HepG2 (cell line): ENCODE data around the gene PATL2. TPM values are rescaled to one million over a fixed set of nuclear protein-coding genes. Genes with fewer than 3 reads are reported as not detected.

ENCODE experiments used
- DZIP1 ChIP-seq: sonication (generic); formaldehyde crosslinking; IDR thresholded peaks from 2 replicates; pipeline ENCODE4 v1.5.0; 2020; ENCODE audit warnings: mild to moderate bottlenecking, missing genetic modification reagents
- ESRRA ChIP-seq: sonication (generic); formaldehyde crosslinking; IDR thresholded peaks from 2 replicates; pipeline ENCODE4 v1.5.1; 2020; ENCODE audit warnings: mild to moderate bottlenecking, low read depth, missing genetic modification reagents
- FOXJ3 ChIP-seq: sonication (generic); formaldehyde crosslinking; IDR thresholded peaks from 2 replicates; pipeline ENCODE4 v1.4.0; 2020; ENCODE audit warnings: missing genetic modification reagents, mild to moderate bottlenecking, borderline replicate concordance
- KLF13 ChIP-seq: sonication (generic); formaldehyde crosslinking; IDR thresholded peaks from 2 replicates; pipeline ENCODE4 v1.4.0; 2020; ENCODE audit warnings: mild to moderate bottlenecking, missing genetic modification reagents
- MBNL3 ChIP-seq: fragments of 250-450 bp; sonication (Bioruptor Pico); conservative IDR thresholded peaks from 2 replicates; pipeline ENCODE4 v1.8.0; 2022; ENCODE audit warnings: mild to moderate bottlenecking, inconsistent platforms
- PAF1 ChIP-seq: IDR thresholded peaks from 2 replicates; pipeline ENCODE4 v1.6.1; 2016; ENCODE audit warnings: missing genetic modification reagents, missing compliant biosample characterization
- PLSCR1 ChIP-seq: sonication (generic); formaldehyde crosslinking; IDR thresholded peaks from 2 replicates; pipeline ENCODE4 v1.5.0; 2020; ENCODE audit warnings: missing genetic modification reagents, mild to moderate bottlenecking, borderline replicate concordance
- SP5 ChIP-seq: IDR thresholded peaks from 2 replicates; pipeline ENCODE4 v1.6.1; 2016; ENCODE audit warnings: low read depth, borderline replicate concordance
- SUZ12 ChIP-seq: fragments of 150-350 bp; IDR thresholded peaks from 2 replicates; pipeline ENCODE4 v1.6.1; 2014; ENCODE audit warnings: low read depth, low read length
- TAF15 ChIP-seq: fragments of 200-400 bp; formaldehyde crosslinking; IDR thresholded peaks from one replicate; pipeline ENCODE4 v1.6.1; 2018; ENCODE audit warnings: mild to moderate bottlenecking, low read depth, low read length; ENCODE audit not compliant: poor library complexity, severe bottlenecking
- TARDBP ChIP-seq: sonication (generic); formaldehyde crosslinking; IDR thresholded peaks from 2 replicates; pipeline ENCODE4 v1.8.0; 2022; ENCODE audit warnings: mild to moderate bottlenecking, missing genetic modification reagents
- ZBTB3 ChIP-seq: sonication (generic); formaldehyde crosslinking; IDR thresholded peaks from 2 replicates; pipeline ENCODE4 v1.4.0; 2020; ENCODE audit warnings: low read depth, mild to moderate bottlenecking, moderate library complexity, missing genetic modification reagents, borderline replicate concordance
- ZNF770 ChIP-seq: sonication (generic); formaldehyde crosslinking; IDR thresholded peaks from 2 replicates; pipeline ENCODE4 v1.5.0; 2020; ENCODE audit warnings: mild to moderate bottlenecking, missing genetic modification reagents
- polyA plus RNA-seq, 8 experiments: library from polyadenylated mRNA; depleted of rRNA in 3 of 8; stranded (reverse) in 7 of 8; unstranded in 1 of 8; fragments of >200 nt; fragmentation: Illumina TruSeq in 4 of 8; extraction: Trizol in 4 of 8; gene quantifications; 2 replicates each; pipeline versions ENCODE4 v1.2.1 to v1.2.3, GENCODE V29; 2011 to 2016; ENCODE audit warnings: low read depth in 4 of 8, missing spikeins in 1 of 8, mixed read lengths in 1 of 8; ENCODE audit not compliant: insufficient read depth in 1 of 8
- total RNA-seq, 5 experiments: library from RNA; depleted of rRNA; stranded (reverse); fragments of >200 nt; fragmentation: Illumina TruSeq; extraction: Trizol; gene quantifications; 2 replicates each; pipeline ENCODE4 v1.2.3, GENCODE V29; 2016; ENCODE audit warnings: low read depth in 1 of 5
- TF ChIP-seq, protein P1 (sequence below): sonication (generic); formaldehyde crosslinking; IDR thresholded peaks from 2 replicates; pipeline ENCODE4 v1.8.0; 2022; ENCODE audit warnings: missing genetic modification reagents, mild to moderate bottlenecking, moderate library complexity, borderline replicate concordance
- TF ChIP-seq, protein P2 (sequence below): sonication (generic); formaldehyde crosslinking; IDR thresholded peaks from 2 replicates; pipeline ENCODE4 v1.4.0; 2020; ENCODE audit warnings: missing genetic modification reagents

Gene PATL2
- total and polyA plus RNA-seq, 2 of the 13 experiments (the other 11 are each of a cell fraction or from before 2014, with no cell fraction given): 0.15 to 0.53 TPM

DNA sequence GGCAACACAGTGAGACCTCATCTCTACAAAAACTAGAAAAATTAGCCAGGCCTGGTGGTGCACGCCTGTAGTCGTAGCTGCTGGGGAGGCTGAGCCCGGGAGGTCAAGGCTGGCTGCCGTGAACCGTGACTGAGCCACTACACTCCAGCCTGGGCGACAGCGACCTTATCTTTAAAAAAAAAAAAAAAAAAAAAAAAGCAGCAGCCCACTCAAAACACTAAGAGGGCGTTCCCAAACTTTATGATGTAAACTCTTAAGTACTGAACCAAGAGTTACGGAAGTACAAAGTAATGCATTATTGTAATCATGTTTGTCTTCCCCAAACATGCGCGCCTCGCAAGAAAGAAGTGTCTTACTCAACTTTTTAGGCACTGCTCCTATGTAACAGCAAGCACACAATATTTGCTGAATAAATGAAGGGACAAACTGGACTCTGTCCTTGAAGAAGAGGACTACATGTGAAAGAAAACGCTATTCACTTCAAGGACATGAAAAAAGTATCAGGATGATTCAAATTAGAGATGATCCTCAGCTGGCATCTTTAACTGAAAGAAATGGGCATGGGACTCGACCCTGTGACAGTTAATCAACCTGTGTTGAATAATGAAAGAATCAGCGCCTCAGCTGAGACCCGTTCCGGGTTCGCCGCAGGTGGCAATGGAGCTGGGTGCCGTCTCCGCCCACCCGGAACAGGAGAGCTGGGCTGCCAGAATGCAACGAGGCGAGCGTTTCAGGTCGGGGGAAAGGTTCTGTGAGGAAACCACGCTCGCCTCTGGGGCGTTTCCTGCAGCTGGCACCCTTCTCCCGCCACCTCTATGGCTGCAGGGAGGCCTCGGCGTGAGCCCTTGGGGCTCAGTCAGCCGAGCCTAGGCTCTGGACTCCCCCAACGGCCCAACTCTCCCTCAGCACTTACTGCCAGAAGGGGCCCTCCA is 48.4 kb downstream of the PATL2 start (continued):
- TF ChIP-seq ESRRA (CRISPR knock-in tag) (no peak), ZNF770 (CRISPR knock-in tag) (no peak), SUZ12 (no peak), KLF13 (CRISPR knock-in tag) (peak; percentile 69; the same call in 1 of the 2 replicates), SP5 (peak; percentile 74), PAF1 (CRISPR knock-in tag) (no peak), FOXJ3 (CRISPR knock-in tag) (no peak), TAF15 (no peak), DZIP1 (no peak), MBNL3 (no peak), TARDBP (CRISPR knock-in tag) (no peak), ZBTB3 (CRISPR knock-in tag) (0 out of 2 replicates have a peak, but pooled peaks have one; percentile 80), PLSCR1 (CRISPR knock-in tag) (no peak)
- TF ChIP-seq, protein P1, sequence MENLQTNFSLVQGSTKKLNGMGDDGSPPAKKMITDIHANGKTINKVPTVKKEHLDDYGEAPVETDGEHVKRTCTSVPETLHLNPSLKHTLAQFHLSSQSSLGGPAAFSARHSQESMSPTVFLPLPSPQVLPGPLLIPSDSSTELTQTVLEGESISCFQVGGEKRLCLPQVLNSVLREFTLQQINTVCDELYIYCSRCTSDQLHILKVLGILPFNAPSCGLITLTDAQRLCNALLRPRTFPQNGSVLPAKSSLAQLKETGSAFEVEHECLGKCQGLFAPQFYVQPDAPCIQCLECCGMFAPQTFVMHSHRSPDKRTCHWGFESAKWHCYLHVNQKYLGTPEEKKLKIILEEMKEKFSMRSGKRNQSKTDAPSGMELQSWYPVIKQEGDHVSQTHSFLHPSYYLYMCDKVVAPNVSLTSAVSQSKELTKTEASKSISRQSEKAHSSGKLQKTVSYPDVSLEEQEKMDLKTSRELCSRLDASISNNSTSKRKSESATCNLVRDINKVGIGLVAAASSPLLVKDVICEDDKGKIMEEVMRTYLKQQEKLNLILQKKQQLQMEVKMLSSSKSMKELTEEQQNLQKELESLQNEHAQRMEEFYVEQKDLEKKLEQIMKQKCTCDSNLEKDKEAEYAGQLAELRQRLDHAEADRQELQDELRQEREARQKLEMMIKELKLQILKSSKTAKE (CRISPR knock-in tag): no peak
- TF ChIP-seq, protein P2, sequence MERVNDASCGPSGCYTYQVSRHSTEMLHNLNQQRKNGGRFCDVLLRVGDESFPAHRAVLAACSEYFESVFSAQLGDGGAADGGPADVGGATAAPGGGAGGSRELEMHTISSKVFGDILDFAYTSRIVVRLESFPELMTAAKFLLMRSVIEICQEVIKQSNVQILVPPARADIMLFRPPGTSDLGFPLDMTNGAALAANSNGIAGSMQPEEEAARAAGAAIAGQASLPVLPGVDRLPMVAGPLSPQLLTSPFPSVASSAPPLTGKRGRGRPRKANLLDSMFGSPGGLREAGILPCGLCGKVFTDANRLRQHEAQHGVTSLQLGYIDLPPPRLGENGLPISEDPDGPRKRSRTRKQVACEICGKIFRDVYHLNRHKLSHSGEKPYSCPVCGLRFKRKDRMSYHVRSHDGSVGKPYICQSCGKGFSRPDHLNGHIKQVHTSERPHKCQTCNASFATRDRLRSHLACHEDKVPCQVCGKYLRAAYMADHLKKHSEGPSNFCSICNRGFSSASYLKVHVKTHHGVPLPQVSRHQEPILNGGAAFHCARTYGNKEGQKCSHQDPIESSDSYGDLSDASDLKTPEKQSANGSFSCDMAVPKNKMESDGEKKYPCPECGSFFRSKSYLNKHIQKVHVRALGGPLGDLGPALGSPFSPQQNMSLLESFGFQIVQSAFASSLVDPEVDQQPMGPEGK (CRISPR knock-in tag): 0 out of 2 replicates have a peak, but pooled peaks have one; percentile 17
